ENCODE results near the gene SIM2.
A peak's percentile ranks its signal among the peaks of the same experiment; 100 is the strongest.

DNA sequence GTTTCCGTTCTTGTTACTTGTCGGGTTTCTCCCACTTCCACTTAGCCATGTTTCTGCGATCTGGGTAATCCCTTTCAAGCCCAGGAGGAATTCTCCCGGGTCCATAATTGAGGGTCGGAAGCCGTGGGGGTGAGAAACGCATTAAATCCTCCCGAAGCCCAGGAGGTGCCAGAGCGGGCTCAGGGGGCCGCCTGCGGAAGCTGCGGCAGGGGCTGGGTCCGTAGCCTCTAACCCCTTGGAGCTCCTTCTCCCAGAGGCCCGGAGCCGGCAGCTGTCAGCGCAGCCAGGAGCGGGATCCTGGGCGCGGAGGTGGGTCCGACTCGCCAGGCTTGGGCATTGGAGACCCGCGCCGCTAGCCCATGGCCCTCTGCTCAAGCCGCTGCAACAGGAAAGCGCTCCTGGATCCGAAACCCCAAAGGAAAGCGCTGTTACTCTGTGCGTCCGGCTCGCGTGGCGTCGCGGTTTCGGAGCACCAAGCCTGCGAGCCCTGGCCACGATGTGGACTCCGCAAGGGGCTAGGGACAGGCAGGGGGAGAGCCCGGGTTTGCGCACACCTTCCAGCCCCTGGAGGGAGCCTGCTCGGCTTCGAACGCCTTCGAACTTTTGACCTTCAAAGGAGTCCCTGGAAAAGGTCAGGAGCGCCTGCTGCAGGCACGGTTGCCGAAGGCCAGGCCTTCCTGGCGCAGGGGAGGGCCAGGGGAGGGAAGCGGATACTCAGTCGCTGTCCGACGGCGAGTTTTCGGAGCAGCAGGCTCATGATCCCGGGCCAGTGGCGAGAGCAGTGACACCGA, 1.7 kb upstream of the SIM2 start:
- TF ChIP-seq EZH2 (IDR thresholded peaks at IDR 0.05), result peak; percentile 71
- no peak for TF ChIP-seq POLR2AphosphoS5 (IDR thresholded peaks at IDR 0.05; ENCODE audit: borderline replicate concordance, low read depth, low read length)
- no peak for TF ChIP-seq FOXP2 (optimal IDR thresholded peaks at IDR 0.05; ENCODE audit: control extremely low read depth, extremely low read length, insufficient read depth)

All from SK-N-MC (cell line).